Left colon (tissue), 2 donors: ENCODE data around the gene AGBL4. TPM values are rescaled to one million over a fixed set of nuclear protein-coding genes. Genes with fewer than 3 reads are reported as not detected.
"Not testable (repeated sequence)": the region's sequence is repeated elsewhere in the genome, so short reads cannot be mapped to it uniquely, and the experiment has no call there.

ENCODE experiments used
- ATAC-seq: fragments of 200-7000 bp; cut with Tn5 transposase; one replicate; pipeline ENCODE4 v1.9.1; 2020; ENCODE audit warnings: mild to moderate bottlenecking, moderate library complexity
- DNase-seq, 2 donors: peaks; one replicate each; pipeline ENCODE4 v3.0.0-alpha.2; 2020
- intact Hi-C, 2 donors: fragments of 100-400 bp; cut with DNase I in 1 of 2; cut with micrococcal nuclease in 1 of 2; formaldehyde crosslinking; loops; one replicate each; pipeline versions ENCODE4 v1.11.2 to v1.14.0; 2022; cut with DNase I, micrococcal nuclease
- total RNA-seq, 2 donors: library from RNA; stranded (reverse); fragmentation: NEBNext Ultra II Directional; extraction: Animal tissue kit (Norgen Biotek cat#: 25700); gene quantifications; one replicate each; pipeline ENCODE4 v1.2.1, GENCODE V29; 2021
- donor health status: DM: no; HTN: no; CAD: no.
- donor health status: DM: yes; HTN: yes; CAD: no.

Gene AGBL4
- total RNA-seq, 2 donors from 2014 or later, result 0.47 TPM; not detected in 1

DNA sequence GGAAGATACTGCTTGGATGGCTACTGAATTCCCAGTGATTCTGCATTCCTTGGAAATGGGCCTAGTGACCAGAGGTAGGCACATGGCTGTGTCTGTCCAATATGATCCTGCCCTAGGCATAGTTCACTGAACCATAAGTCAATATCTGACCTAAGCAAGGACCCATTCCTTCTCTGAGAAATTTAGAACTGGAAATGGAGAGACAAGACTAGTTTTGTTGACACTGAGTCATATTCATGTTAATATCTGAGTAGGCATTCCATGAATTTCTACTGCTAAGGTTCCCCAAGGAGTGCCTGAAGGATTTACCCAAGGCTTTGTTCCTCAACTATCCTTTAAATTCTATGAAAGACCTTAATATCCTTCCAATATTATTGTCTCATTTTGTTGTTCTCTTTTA is 917.3 kb downstream of the AGBL4 start:
- intact Hi-C loops, result no loop called here
- ATAC-seq (no peak), DNase-seq (no peak)

DNA sequence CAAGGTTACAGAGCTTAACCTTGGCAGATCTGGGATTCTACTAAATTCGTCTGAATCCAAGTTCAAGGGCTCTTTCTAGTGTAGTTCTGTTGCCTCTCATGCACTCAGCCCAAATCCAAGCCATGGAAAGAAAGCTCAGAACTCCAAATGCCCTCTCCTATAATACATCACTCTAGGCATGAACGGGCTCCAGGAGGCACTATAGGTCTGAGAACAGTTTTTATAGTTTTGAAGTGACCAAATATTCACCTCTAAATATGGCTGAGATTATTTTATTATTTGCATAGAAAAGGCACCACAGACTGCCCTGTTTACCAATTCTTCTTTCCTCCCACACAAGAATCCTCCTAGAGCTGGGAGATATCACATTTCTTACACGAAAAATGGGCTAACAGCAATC is 919.2 kb downstream of the AGBL4 start:
- DNase-seq, result no peak
- intact Hi-C loops, result no loop called here

DNA sequence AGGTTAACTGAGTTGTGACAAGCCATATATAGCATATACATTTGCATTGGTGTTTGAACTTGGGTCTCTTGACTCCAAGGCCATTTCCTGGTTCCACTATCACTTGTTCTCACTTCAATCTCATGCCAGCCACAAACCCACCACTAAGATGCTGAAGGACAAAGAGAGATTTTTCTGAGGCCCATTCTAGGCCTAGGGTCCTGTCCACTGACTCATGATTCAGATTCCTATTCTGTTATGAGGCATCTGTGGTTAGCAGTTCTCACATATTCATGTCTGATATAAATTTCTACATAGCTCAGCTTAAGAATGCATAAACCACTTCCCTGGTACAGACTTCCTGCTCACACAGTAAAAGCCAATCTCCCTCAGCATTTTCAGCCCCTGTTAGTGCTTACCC is 921.0 kb downstream of the AGBL4 start:
- ATAC-seq (no peak), DNase-seq (no peak)
- intact Hi-C loops, result no loop called here

More for the DNA sequence above, 919.2 kb downstream of the AGBL4 start:
- ATAC-seq, result no peak

DNA sequence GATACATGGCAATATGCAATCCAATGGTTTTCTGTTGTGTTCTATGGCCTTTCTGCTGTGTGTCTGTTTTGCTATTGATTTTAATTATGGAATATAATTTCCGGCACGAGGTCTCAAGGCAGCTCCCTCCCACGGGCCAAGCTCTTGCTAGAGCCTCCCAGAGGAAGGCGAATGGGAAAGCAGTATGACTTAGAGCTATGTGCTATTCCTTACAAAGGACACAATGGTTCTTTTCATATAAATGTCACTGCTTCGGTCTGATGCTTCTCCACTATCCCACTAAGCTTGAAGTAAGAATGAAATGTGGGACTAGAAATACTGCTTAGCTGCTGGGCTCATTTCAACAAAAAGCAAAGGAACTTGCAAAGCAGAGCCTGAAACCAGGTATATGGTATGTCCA is 924.9 kb downstream of the AGBL4 start:
- no peak for ATAC-seq
- intact Hi-C loops, result no loop called here

DNA sequence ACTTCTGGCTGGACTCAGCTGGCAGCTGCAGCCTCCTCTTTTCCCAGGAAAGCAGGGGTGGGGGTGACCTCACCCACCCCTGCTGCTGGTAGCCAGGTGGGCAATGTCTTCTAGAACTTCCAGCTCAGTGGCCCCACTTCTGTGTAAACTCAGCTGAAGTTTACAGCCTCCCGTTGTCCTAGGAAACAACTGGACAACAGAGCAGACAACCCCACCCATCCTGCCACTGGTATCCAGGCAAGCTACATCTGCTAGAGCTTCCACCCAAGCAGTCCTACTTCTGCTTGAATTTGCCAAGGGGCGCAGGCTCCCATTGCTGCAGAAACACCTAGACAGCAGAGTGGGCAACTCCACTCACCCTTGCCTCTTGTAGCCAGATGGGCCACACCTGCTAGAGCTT is 937.4 kb downstream of the AGBL4 start:
- DNase-seq (no peak), ATAC-seq (no peak)
- intact Hi-C loops, result no loop called here

More for the DNA sequence above, 924.9 kb downstream of the AGBL4 start:
- no peak for DNase-seq

DNA sequence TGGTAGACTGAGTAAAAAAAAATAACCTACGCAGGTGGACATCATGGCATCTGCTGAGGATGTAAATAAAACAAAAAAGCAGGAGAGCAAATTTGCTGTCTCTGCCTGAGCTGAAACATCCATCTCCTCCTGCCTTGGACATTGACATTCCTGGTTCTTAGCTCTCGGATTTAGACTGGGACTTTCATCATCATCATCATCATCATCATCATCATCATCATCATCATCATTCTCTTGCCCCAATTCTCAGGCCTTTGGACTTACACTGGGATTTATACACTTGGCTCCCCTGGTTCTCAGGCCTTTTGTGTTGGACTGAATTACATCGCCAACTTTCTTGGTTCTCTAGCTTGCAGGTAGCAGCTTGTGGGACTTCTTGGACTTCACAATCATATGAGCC is 938.7 kb downstream of the AGBL4 start:
- no peak for DNase-seq
- no peak for ATAC-seq
- intact Hi-C loops, result no loop called here

DNA sequence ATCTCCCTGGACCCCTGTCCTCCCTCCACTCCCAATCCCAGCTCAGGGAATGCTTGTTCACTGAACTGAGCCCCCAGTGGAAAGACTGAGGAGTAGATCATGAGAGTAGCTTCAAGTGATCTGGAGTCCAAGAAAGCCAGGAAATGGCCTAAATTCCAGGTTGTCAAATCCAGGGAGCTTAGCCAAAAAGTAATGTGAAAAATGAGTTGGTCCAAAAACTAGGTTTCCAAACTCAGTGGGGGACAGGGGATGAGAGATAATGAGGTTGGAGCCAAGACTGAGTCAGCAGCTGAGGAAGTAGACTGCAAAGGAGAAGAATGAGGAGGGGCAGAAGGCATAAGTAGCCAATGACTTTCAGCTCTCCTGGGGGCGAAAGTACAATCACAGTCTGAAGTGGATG is 963.0 kb downstream of the AGBL4 start:
- ATAC-seq, result no peak
- intact Hi-C loops, result no loop called here

DNA sequence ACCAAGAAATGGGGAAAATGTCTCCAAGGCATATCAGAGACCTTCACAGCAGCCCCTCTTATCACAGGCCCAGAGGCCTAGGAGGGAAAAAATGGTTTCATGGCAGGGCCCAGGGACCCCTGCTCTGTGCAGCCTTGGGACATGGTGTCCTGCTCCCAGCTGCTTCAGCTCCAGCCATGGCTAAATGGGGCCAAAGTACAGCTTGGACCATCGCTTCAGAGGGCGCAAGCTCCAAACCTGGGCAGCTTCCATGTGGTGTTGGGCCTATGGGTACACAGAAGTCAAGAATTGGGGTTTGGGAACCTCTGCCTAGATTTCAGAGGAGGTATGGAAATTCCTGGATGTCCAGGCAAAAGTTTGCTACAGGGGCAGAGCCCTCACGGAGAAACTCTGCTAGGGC is 964.7 kb downstream of the AGBL4 start:
- ATAC-seq (no peak), DNase-seq (no peak)
- intact Hi-C loops, result no loop called here

More for the DNA sequence above, 963.0 kb downstream of the AGBL4 start:
- no peak for DNase-seq

DNA sequence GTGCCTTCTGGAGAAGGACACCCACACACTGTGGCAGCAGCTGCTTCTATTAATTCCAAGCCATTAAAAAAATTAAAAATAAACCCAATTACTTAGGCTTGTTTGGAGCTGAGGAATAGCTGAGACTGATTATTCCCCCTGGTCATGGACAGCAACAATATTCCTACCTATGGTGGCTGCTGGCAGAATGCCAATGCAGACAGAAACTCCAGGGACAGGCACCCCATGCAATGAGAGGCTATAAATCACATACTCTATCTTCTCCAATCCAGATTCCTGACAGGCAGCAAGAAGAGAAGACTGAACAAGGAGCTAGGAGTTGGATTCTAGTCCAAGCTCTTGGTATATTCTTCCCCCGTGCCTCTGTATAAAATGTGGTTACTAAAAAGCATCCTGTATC is 971.7 kb downstream of the AGBL4 start:
- intact Hi-C loops, result no loop called here
- DNase-seq (no peak), ATAC-seq (no peak)

DNA sequence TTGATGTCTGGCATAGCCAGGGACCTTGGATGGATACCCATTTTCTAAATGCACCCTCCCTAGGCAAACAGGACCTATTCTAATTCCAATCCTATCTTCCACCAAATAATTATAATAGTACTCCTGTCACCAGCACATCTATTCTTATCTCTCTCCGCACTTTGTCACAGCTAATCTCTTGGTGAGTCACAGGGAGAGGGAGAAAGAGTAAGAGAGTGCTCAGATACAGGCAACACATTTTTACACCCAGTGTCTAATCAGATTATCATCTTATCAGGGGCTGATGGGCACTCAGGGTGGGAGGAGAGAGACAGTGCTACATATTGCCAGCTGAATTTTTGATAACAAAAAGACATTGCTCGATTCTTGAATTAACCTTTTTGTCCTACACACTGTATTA is 972.1 kb downstream of the AGBL4 start:
- ATAC-seq (no peak), DNase-seq (no peak)
- intact Hi-C loops, result no loop called here

DNA sequence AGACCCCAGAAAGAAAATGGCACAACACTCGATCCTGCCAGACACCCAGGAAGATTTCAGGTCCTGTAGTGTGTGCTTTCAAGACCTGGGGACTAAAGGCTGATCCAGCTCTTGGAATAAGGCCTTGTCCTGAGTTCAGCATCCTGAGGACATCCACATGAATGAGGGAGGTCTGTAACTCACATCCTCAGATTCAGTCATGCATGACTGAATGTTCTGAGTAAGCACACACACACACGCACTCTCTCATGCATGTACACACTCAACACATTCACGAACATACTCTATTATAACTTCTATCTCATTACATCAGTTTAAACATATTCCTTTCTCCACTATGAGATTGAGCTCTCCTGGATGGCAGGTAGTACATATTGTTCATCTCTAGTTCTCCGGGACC is 973.7 kb downstream of the AGBL4 start:
- ATAC-seq (no peak), DNase-seq (no peak)
- intact Hi-C loops, result no loop called here

DNA sequence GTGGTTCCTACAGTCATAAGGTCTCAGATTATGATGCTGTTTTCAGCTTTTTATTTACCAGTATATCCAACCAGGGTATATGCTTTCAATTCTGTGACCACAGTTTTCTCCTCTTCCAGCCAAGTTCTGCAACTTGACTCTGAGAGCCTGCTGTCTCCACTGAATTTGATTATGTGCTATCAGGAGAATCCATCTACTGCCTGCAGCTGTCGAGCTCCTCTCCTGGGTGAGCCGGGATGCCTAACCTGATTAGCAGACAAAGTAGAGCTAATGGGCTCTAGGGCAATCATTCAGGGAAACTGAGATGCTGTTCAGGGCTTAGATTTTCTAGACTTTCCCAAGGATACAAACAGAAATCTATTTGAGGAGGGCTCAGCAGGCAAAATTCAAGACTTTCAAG is 975.6 kb downstream of the AGBL4 start:
- DNase-seq (no peak), ATAC-seq (no peak)
- intact Hi-C loops, result no loop called here

DNA sequence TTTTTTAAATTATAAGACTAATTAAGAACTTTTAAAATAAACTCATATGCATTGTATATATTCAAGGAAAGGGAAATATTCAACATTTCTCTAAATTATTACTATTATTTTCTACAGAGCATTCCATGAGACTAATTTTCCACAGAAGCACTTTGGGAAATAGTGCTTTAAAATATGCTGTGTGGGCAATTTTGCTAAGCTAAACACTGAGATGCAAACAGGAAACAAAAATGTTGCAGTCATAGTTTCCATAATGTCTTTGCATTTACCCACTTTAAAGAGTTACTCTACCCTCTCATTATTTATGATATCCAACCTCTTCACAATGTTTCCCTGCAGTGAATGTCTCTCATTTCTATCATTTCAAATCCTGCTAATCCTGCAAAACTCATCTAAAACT is 977.4 kb downstream of the AGBL4 start:
- ATAC-seq, result no peak
- DNase-seq, result no peak
- intact Hi-C loops, result no loop called here

DNA sequence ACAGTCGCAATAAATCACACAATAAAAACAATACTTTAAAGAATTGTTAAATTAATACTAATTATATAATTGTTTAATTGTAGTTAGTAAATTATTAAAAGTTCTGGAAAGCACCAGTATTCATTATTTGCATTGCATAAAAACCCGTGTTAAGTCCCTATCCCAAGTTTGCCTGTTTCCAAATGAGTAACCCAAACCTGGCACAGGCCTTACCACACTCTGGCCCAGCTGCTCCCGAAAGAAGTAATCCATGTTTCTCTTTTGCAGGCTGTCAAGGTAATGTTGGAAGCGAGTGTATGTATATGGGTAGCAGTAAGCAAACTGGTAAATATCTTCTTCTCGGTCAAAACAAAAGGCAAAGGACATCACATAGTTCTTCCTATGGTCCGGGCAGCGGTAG is 978.4 kb downstream of the AGBL4 start:
- no peak for DNase-seq
- intact Hi-C loops, result no loop called here
- no peak for ATAC-seq

DNA sequence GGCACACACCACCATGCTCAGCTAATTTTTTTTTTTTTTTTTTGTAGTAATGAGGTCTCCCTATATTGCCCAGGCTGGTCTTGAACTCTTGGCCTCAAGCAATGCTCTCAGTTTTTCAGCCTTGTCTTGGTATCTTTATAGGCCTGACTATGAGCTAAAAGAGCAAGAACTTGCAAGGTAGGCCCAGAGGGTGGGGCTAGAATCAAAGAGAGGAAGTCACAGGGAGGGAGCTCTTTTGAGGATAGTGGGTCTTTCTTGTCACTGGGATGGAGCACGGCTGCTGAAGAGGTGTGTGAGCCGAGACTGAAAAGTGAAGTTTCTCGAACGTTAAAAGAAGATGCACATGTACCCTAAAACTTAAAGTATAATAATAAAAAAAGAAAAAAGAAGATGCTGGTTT is 987.1 kb downstream of the AGBL4 start:
- no peak for ATAC-seq
- intact Hi-C loops, result no loop called here
- no peak for DNase-seq

DNA sequence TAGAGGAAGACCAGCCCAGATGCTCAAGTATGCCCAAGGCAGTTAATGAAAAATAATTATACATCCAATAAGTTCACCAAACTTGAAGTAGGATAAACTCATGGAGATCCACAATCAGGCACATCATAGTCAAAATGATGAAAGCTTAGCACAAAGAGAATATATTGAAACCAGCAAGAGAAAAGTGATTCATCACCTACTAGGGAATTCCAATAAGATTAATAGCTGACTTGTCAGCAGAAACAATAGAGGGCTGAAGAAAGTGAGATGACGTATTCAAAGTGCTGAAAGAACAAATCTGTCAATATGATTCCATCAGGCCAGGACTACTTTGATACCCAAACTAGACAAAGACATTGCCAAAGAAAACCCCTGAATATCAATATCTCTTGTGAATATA is 995.4 kb downstream of the AGBL4 start:
- ATAC-seq, result no peak
- intact Hi-C loops, result no loop called here
- DNase-seq, result no peak

DNA sequence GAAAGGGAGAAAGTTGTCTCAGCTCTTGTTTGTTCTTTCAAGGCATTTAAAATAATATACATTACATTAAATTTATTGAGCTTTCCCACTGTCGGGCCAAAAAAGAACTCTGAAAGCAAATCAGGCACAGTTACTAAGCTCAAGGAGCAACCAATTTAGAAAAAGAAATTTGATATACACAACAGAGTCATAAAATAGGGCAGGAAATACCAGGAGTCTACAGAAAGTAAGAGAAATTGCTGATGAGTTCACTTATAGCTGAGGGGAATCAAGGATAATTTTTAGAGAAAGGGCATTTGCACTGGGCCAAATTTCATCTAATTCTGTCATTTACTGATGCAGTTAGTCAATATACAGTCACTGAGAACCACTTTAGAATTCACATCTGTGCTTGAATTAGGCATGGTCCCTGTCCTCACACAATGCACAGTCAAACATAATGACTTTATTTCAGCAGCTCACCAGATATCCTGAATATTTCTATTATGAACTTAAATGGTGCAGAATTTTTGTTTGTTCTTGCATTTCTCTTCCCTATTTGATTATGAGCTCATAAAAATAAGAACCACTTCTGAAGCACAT is 997.4 kb downstream of the AGBL4 start:
- intact Hi-C loops, result no loop called here
- DNase-seq, result no peak
- ATAC-seq, result no peak

DNA sequence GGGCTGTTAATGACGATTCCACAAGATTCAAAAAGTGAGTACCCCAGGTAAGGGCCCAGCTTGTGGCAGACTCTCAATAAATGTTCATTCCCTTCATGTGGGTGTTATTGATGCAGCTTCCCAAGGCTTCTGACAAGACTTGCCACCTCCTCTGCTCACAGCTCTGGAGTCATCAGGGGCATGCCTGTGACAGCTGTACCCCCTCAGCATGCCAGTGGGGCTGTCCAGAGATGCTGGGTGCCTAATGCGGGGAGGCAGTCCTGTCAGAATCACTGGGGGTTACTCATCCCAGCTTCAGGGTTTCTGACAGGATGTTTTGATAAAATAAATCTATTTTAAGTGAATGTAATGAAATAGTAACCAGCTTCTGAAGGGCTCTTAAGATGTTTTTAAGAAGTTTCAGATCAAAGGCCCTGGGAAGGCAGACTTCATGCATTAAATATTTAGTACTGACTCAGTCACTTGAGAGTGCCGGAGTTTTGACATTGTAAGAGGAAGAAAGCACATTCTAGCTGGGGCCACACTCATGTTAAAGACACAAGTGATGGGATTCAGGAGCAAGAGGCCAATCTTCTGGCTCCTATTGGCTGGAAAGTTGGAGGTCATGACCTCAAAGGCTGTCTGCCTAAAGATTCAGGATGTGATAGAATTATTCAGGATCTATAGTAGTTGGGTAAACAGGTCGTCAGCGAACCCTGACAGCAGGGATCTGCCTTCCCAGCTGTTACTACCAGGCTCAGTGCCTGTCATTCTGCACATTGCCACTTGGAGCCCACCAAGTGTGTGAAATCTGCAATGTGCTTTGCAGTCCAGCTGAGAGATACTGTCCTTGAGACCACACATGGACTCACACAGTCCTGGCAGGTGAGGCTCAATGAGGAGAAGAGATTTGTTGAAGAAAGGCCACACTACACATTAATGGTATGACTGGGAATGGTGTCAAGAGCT is 1007.5 kb downstream of the AGBL4 start:
- intact Hi-C loops, result no loop called here
- no peak for ATAC-seq
- DNase-seq, result no peak

DNA sequence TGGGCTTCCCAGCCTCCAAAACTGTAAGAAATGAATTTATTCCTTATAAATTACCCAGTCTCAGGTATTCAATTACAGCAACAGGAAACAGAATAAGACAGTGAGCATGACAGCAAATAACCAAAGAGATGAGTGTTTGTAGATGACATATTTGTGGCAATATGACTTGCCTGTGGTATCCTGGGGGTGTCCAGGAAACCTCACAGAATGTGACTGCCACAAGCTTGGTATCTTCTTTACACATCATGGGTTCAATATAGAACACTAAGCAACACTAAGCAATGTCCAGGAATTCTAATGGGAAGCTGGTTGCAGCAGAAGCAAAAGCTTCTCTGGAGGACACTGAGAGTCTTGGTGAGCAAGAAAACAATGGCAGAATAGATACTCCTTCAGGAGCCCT is 1010.7 kb downstream of the AGBL4 start:
- intact Hi-C loops, result no loop called here
- ATAC-seq (no peak), DNase-seq (no peak)

DNA sequence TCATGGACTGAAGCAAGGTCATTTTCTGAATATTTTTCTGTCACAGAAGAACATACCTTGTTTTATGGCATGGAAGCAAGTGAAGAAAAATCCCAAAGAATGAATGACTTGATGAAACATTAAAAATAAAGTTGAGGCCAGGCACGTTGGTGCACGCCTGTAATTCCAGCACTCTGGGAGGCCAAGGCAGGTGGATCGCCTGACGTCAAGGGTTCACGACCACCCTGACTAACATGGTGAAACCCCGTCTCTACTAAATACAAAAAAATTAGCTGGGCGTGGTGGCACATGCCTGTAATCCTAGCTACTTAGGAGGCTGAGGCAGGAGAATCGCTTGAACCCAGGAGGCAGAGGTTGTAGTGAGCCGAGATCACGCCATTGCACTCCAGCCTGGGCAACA is 1020.8 kb downstream of the AGBL4 start:
- intact Hi-C loops, result not testable (repeated sequence)

DNA sequence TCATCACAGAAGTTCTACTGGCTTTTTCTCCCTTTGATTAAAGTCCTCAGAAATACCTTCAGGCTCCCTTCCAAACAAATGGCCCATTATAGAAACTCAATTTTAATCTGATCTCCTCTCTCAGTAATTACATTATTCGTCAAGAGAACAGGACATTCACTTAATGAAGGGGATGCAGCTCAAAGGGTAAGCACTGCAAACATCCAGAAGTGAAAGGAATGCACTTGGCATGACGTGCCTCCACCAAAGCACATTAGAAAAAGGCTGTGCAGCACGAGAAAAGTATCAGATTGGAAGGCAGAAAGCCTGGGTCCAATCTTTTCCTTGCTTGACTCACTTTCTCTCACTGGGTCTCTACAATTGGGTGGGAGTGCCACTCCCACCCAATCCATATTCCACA is 1024.4 kb downstream of the AGBL4 start:
- intact Hi-C loops, result no loop called here
- ATAC-seq (no peak), DNase-seq (no peak)

More for the DNA sequence above, 1020.8 kb downstream of the AGBL4 start:
- ATAC-seq, DNase-seq: not testable (repeated sequence)
